Measurements from ENCODE around the gene SF3B3. TPM values are rescaled to one million over a fixed set of nuclear protein-coding genes. Genes with fewer than 3 reads are reported as not detected.

Gene SF3B3
- total RNA-seq: 100 to 1,000 TPM in 1 of 4 donors, 10 to 100 TPM in 3; 48.5 to 119 (median 94.9) TPM

DNA sequence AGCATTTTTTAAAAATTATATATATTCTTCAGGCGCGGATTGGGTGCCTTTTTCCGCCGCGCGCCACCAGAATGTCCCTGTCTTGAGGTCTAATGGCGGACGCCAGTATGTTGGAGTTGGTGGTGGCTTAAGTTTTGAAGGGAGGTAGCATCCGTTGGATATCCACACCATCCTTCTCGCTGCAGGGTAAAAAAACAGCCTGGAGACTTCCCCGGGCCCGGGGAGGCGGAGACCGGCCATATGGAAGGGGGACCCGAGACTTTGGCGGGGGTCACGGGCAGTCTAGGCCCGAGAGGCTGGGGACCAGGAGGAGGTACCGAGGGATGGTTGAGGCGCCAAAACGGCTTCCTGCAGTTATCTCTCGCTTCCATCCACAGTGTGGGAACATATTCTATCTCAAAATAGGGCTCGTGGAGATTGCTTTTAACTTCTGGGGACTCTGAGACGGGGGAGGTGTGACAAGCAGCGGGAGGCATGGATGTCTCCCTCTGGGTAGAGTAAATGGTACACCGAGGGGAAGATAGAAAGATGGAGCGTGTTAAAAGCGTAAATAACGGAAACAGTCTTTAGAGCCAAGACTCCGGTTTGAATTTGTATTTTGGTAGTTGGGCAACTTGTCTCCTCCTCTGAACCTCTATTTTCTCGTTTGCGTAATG lies at the start of gene SF3B3:
TSS of gene SF3B3 (plus strand) at position 74 of the 656 bp plus-strand sequence. CDS start 2,841 bp downstream, outside the sequence.
- peaks cover 0 to 22% (median 0%) of the 10 kb centered on the region in 3 donors for H3K36me3 ChIP-seq
- no peaks in the 10 kb centered on the region for H3K27me3 ChIP-seq
- TF ChIP-seq, protein P1, sequence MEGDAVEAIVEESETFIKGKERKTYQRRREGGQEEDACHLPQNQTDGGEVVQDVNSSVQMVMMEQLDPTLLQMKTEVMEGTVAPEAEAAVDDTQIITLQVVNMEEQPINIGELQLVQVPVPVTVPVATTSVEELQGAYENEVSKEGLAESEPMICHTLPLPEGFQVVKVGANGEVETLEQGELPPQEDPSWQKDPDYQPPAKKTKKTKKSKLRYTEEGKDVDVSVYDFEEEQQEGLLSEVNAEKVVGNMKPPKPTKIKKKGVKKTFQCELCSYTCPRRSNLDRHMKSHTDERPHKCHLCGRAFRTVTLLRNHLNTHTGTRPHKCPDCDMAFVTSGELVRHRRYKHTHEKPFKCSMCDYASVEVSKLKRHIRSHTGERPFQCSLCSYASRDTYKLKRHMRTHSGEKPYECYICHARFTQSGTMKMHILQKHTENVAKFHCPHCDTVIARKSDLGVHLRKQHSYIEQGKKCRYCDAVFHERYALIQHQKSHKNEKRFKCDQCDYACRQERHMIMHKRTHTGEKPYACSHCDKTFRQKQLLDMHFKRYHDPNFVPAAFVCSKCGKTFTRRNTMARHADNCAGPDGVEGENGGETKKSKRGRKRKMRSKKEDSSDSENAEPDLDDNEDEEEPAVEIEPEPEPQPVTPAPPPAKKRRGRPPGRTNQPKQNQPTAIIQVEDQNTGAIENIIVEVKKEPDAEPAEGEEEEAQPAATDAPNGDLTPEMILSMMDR (IDR thresholded peaks at IDR 0.05): no peak
- no peak for TF ChIP-seq POLR2A (IDR thresholded peaks at IDR 0.05)
- peaks cover 0 to 38% (median 9%) of the 10 kb centered on the region in 4 donors for H3K4me1 ChIP-seq
- peak within 1 kb of the TSS; percentile 80 to 92 (median 88) for H3K27ac ChIP-seq
- no peaks in the 10 kb centered on the region for H3K9me3 ChIP-seq
- peak; percentile 70 to 87 (median 80) for DNase-seq
- H3K4me3 ChIP-seq: peak within 1 kb of the TSS; percentile 74 to 94 (median 76)

GRCh38 chr16:70474320-70475053 lies 49.1 kb upstream of the SF3B3 start:
- H3K27me3 ChIP-seq: no peaks in the 10 kb centered on the region
- H3K4me3 ChIP-seq: no peak overlapping the region
- no peak for DNase-seq
- H3K36me3 ChIP-seq: peaks cover 0 to 60% (median 0%) of the 10 kb centered on the region in 3 donors
- TF ChIP-seq, protein P1 (IDR thresholded peaks at IDR 0.05): no peak
- no peak for TF ChIP-seq POLR2A (IDR thresholded peaks at IDR 0.05)
- no peak overlapping the region for H3K27ac ChIP-seq
- H3K4me1 ChIP-seq: no peaks in the 10 kb centered on the region
- H3K9me3 ChIP-seq: no peaks in the 10 kb centered on the region

GRCh38 chr16:70475054-70475871 lies 48.4 kb upstream of the SF3B3 start:
- Histone ChIP-seq H3K4me1 (no peaks in the 10 kb centered on the region), H3K4me3 (no peak overlapping the region), H3K27me3 (no peaks in the 10 kb centered on the region), H3K36me3 (peaks cover 0 to 65% (median 0%) of the 10 kb centered on the region in 3 donors), H3K9me3 (no peaks in the 10 kb centered on the region), H3K27ac (no peak overlapping the region)
- DNase-seq: no peak
- TF ChIP-seq POLR2A (IDR thresholded peaks at IDR 0.05): no peak
- TF ChIP-seq, protein P1 (IDR thresholded peaks at IDR 0.05): no peak

DNA sequence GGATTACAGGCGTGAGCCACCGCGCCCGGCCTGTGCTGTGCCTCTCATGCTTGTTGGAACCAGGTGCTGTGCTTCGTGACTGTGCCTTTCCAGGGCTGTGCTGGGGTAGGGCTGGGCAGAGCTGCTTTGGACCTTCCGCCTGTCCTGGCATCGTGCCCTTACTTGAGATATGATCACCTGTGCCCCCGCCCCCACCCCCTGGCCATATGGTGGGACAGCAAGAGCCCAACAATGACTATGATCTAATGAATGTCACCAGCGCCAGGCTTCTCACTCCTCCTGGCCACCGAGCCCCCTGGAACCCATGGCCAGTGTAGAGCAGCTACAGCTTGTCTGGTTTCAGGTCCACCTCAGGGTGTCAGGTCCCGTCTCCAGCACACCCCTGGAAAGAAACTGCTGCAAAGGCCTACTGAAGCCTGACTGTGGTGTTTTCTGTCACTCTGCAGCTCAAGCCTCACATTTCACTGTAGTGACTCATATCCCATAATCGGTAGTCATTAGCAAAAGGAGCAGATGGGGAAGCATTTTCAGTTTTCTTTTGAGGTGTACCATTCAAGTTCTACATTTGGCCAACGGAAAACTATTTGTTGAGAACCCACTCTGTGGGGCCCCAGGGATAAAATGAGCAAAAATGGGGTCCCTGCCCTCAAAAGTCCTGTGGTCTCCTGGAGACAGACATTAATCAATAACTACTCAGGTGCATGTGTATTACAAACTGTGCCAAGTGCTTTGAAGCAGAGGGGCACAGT lies 47.2 kb upstream of the SF3B3 start:
- Histone ChIP-seq H3K9me3 (no peaks in the 10 kb centered on the region), H3K36me3 (peaks cover 0 to 66% (median 0%) of the 10 kb centered on the region in 3 donors), H3K27me3 (no peaks in the 10 kb centered on the region), H3K4me3 (no peak overlapping the region), H3K27ac (peak overlapping the region in 1 of 4 donors; percentile 13), H3K4me1 (no peaks in the 10 kb centered on the region)
- TF ChIP-seq, protein P1 (IDR thresholded peaks at IDR 0.05): no peak
- no peak for TF ChIP-seq POLR2A (IDR thresholded peaks at IDR 0.05)
- DNase-seq: no peak

DNA sequence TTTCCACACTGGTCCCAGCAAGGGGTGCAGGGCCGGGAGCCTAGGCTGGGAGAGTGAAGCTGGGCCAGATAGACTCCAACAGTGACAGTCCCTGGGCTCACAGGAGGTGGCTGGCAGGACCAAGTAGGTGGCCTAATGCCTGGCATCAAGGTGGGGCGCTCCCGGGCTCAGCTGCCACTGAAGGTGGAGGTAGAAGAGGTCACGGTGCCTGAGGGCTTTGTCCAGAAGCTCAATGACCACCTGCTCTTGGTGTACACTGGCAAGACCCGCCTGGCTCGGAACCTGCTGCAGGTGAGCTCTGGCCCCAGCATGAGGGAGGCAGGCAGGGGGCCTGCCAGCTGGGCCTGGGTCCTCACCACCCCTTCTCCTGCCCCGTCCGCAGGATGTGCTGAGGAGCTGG lies 45.4 kb upstream of the SF3B3 start:
- H3K4me3 ChIP-seq: no peak overlapping the region
- TF ChIP-seq, protein P1 (IDR thresholded peaks at IDR 0.05): no peak
- no peak for TF ChIP-seq POLR2A (IDR thresholded peaks at IDR 0.05)
- no peaks in the 10 kb centered on the region for H3K9me3 ChIP-seq
- H3K4me1 ChIP-seq: no peaks in the 10 kb centered on the region
- H3K36me3 ChIP-seq: peaks cover 0 to 71% (median 0%) of the 10 kb centered on the region in 3 donors
- no peak overlapping the region for H3K27ac ChIP-seq
- H3K27me3 ChIP-seq: no peaks in the 10 kb centered on the region
- no peak for DNase-seq
